HCT116 (cell line): ENCODE data around the gene FRMD4A. TPM values are rescaled to one million over a fixed set of nuclear protein-coding genes. Genes with fewer than 3 reads are reported as not detected.

Experiments used
- ATAC-seq: fragments of 200-7000 bp; cut with Tn5 transposase; 2 replicates; pipeline ENCODE4 v1.9.1; 2020; ENCODE audit warnings: mild to moderate bottlenecking, moderate library complexity
- BruUV-seq: library from RNA; stranded (reverse); fragments of 400-500 nt; replicated peaks from 2 replicates; lab custom pipeline; 2021; lab: Mats Ljungman, UMichigan
- CTCF ChIA-PET: fragments of 300-600 bp; sonication (Branson Sonifier 250); formaldehyde crosslinking; loops from one replicate; lab custom pipeline; 2021; ENCODE audit warnings: antibody characterized with exemption; lab: Charles Lee
- POLR2A ChIA-PET: fragments of 300-600, 350-600 bp; sonication (Branson Sonifier 250); formaldehyde crosslinking; loops from one replicate; lab custom pipeline; 2021; ENCODE audit warnings: antibody characterized with exemption; lab: Charles Lee
- RAD21 ChIA-PET, 2 experiments: fragments of 300-600 bp; sonication (Branson Sonifier 250); formaldehyde crosslinking; loops; one replicate each; lab custom pipeline; 2023; ENCODE audit warnings: low total read pairs in 2 of 2; ENCODE audit not compliant: uncharacterized antibody in 2 of 2, unreplicated experiment in 2 of 2, low non-redundant PET in 1 of 2; lab: Charles Lee
- DNase-seq: peaks from one replicate; pipeline ENCODE4 v3.0.0-alpha.2; 2010; ENCODE audit warnings: low read depth, low spot score
- H2AFZ ChIP-seq: fragments of 200-600 bp; shearing (Covaris generic), sonication (generic); 2 replicates; pipeline ENCODE4 v1.6.1; 2017; ENCODE audit warnings: low read depth, mixed run types, mixed read lengths, antibody characterized with exemption, low read length; ENCODE audit not compliant: poor library complexity, severe bottlenecking
- H3K27ac ChIP-seq: 2 replicates; pipeline ENCODE4 v1.5.1; 2012; ENCODE audit warnings: low read depth, low read length
- H3K27me3 ChIP-seq: fragments of 200-600 bp; sonication (generic); 2 replicates; pipeline ENCODE4 v1.6.1; 2016; ENCODE audit warnings: mixed run types, low read length, mixed read lengths; ENCODE audit not compliant: insufficient read depth
- H3K36me3 ChIP-seq, 2 experiments: fragments of 200-500 bp in 1 of 2; fragments of 200-600 bp in 1 of 2; sonication (Bioruptor generic) in 1 of 2; sonication (generic) in 1 of 2; 2 replicates each; pipeline versions ENCODE4 v1.5.1 to v1.6.1; 2014 to 2016; ENCODE audit warnings: low read length in 2 of 2, inconsistent platforms in 1 of 2, mixed read lengths in 1 of 2, mixed run types in 1 of 2; ENCODE audit not compliant: insufficient read depth in 2 of 2, control insufficient read depth in 1 of 2
- H3K4me1 ChIP-seq, 2 experiments: fragments of 200-600 bp in 1 of 2; sonication (generic) in 1 of 2; 2 replicates each; pipeline versions ENCODE4 v1.5.1 to v1.6.1; 2012 to 2017; ENCODE audit warnings: low read length in 2 of 2, inconsistent platforms in 1 of 2, mild to moderate bottlenecking in 1 of 2, mixed read lengths in 1 of 2, mixed run types in 1 of 2, moderate library complexity in 1 of 2; ENCODE audit not compliant: insufficient read depth in 2 of 2, control insufficient read depth in 1 of 2
- H3K4me2 ChIP-seq: fragments of 200-600 bp; sonication (generic); 2 replicates; pipeline ENCODE4 v1.6.1; 2017; ENCODE audit warnings: mixed run types, low read length, mixed read lengths
- H3K4me3 ChIP-seq, 2 experiments: fragments of 200-600 bp in 1 of 2; sonication (generic) in 1 of 2; replicated peaks in 1 of 2; 2 replicates each; pipeline ENCODE4 v1.5.1; 2011 to 2016; ENCODE audit warnings: low read length in 2 of 2, control low read depth in 1 of 2, low read depth in 1 of 2, mild to moderate bottlenecking in 1 of 2, mixed read lengths in 1 of 2, mixed run types in 1 of 2
- H3K79me2 ChIP-seq: fragments of 200-600 bp; sonication (generic); 2 replicates; pipeline ENCODE4 v1.6.1; 2017; ENCODE audit warnings: mild to moderate bottlenecking, mixed run types, low read length, moderate library complexity, mixed read lengths; ENCODE audit not compliant: insufficient read depth
- H3K9ac ChIP-seq: fragments of 200-600 bp; sonication (generic); 2 replicates; pipeline ENCODE4 v1.6.1; 2016; ENCODE audit warnings: low read length, mixed read lengths
- H3K9me2 ChIP-seq: fragments of 200-600 bp; sonication (generic), shearing (Covaris generic); 2 replicates; pipeline ENCODE4 v1.6.1; 2017; ENCODE audit warnings: mixed run types, mild to moderate bottlenecking, moderate library complexity; ENCODE audit not compliant: insufficient read depth
- H3K9me3 ChIP-seq, 2 experiments: fragments of 200-500 bp in 1 of 2; fragments of 200-600 bp in 1 of 2; sonication (Bioruptor generic) in 1 of 2; sonication (generic) in 1 of 2; 2 replicates each; pipeline ENCODE4 v1.6.1; 2014 to 2017; ENCODE audit warnings: low read length in 2 of 2, mixed read lengths in 2 of 2, inconsistent platforms in 1 of 2, low read depth in 1 of 2, mild to moderate bottlenecking in 1 of 2, mixed run types in 1 of 2, moderate library complexity in 1 of 2; ENCODE audit not compliant: control insufficient read depth in 1 of 2, insufficient read depth in 1 of 2
- H4K20me1 ChIP-seq: fragments of 200-600 bp; sonication (generic), shearing (Covaris generic); 2 replicates; pipeline ENCODE4 v1.6.1; 2017; ENCODE audit warnings: mixed run types, mild to moderate bottlenecking, moderate library complexity; ENCODE audit not compliant: insufficient read depth
- ATF3 ChIP-seq: IDR thresholded peaks from 2 replicates; pipeline ENCODE4 v1.6.1; 2012
- CEBPB ChIP-seq: IDR thresholded peaks from 2 replicates; pipeline ENCODE4 v1.6.1; 2012; ENCODE audit warnings: low read depth
- CTCF ChIP-seq, 3 experiments: fragments of 200-600 bp in 1 of 3; sonication (generic) in 1 of 3; IDR thresholded peaks in 2 of 3; conservative IDR thresholded peaks in 1 of 3; 2 replicates each; pipeline ENCODE4 v1.5.1; 2012 to 2017; ENCODE audit warnings: low read depth in 2 of 3, low read length in 2 of 3, antibody characterized with exemption in 1 of 3, borderline replicate concordance in 1 of 3, control low read depth in 1 of 3, mild to moderate bottlenecking in 1 of 3, mixed read lengths in 1 of 3, mixed run types in 1 of 3, moderate library complexity in 1 of 3; ENCODE audit not compliant: insufficient read depth in 1 of 3
- EGR1 ChIP-seq: IDR thresholded peaks from 2 replicates; pipeline ENCODE4 v1.6.1; 2012; ENCODE audit warnings: low read depth
- ELF1 ChIP-seq: IDR thresholded peaks from 2 replicates; pipeline ENCODE4 v1.6.1; 2012; ENCODE audit warnings: low read depth, borderline replicate concordance
- EZH2 ChIP-seq: fragments of 200-600 bp; sonication (generic); IDR thresholded peaks from 2 replicates; pipeline ENCODE4 v1.6.1; 2017; ENCODE audit warnings: antibody characterized with exemption, mixed run types
- EZH2phosphoT487 ChIP-seq: fragments of 200-600 bp; IDR thresholded peaks from 2 replicates; pipeline ENCODE4 v1.6.1; 2018; ENCODE audit warnings: antibody characterized with exemption, borderline replicate concordance
- FOSL1 ChIP-seq: IDR thresholded peaks from 2 replicates; pipeline ENCODE4 v1.6.1; 2012; ENCODE audit warnings: low read depth
- MAX ChIP-seq: IDR thresholded peaks from 2 replicates; pipeline ENCODE4 v1.6.1; 2012
- POLR2AphosphoS5 ChIP-seq: IDR thresholded peaks from 2 replicates; pipeline ENCODE4 v1.6.1; 2011; ENCODE audit warnings: mild to moderate bottlenecking, low read depth, low read length, moderate library complexity
- RAD21 ChIP-seq: IDR thresholded peaks from 2 replicates; pipeline ENCODE4 v1.6.1; 2012; ENCODE audit warnings: low read depth, mild to moderate bottlenecking
- SIN3A ChIP-seq: IDR thresholded peaks from 2 replicates; pipeline ENCODE4 v1.6.1; 2012; ENCODE audit warnings: low read depth
- SRF ChIP-seq: IDR thresholded peaks from 2 replicates; pipeline ENCODE4 v1.6.1; 2012; ENCODE audit warnings: low read depth
- TCF7L2 ChIP-seq: IDR thresholded peaks from 2 replicates; pipeline ENCODE4 v1.7.0; 2011; ENCODE audit warnings: borderline replicate concordance, inconsistent platforms; ENCODE audit not compliant: insufficient read depth, insufficient read length; ENCODE audit errors: extremely low read depth
- ZBTB33 ChIP-seq: IDR thresholded peaks from 2 replicates; pipeline ENCODE4 v1.6.1; 2011; ENCODE audit warnings: mild to moderate bottlenecking, low read length, moderate library complexity; ENCODE audit not compliant: insufficient replicate concordance; ENCODE audit errors: extremely low read depth
- ZNF274 ChIP-seq: fragments of 200-500 bp; sonication (Bioruptor generic); IDR thresholded peaks from 2 replicates; pipeline ENCODE4 v1.6.1; 2014; ENCODE audit warnings: mild to moderate bottlenecking, low read depth, low read length, inconsistent platforms
- intact Hi-C: fragments of 100-400 bp; cut with micrococcal nuclease; formaldehyde crosslinking; loops from 2 replicates; pipeline ENCODE4 v1.10.0; 2022
- total RNA-seq: library from RNA; stranded (reverse); gene quantifications from one replicate; pipeline ENCODE4 v1.2.1, GENCODE V29; 2021; ENCODE audit not compliant: unreplicated experiment

The FRMD4A gene
- total RNA-seq, 1 experiment from 2014 or later: 0.20 TPM

- no peak for TF ChIP-seq POLR2AphosphoS5
- no peak for TF ChIP-seq MAX
- TF ChIP-seq TCF7L2: no peak
- no peak for TF ChIP-seq EGR1
- TF ChIP-seq CTCF (IDR thresholded peaks at IDR 0.05 in 2 of 3, conservative IDR thresholded peaks at IDR 0.05 in 1 of 3; ENCODE audit: borderline replicate concordance in 1 of 3, insufficient read depth in 1 of 3, low read depth in 2 of 3, low read length in 2 of 3): no peak
Measured at GRCh38 chr10:13684806-13685482, 645.8 kb downstream of the FRMD4A start (continued).

- RAD21 ChIA-PET: no interaction called here
- POLR2A ChIA-PET: no interaction called here
- no peaks in the 10 kb centered on the region for H3K9me3 ChIP-seq
- TF ChIP-seq RAD21 (no peak), SIN3A (no peak), EZH2phosphoT487 (no peak), ZBTB33 (no peak), CEBPB (no peak), POLR2AphosphoS5 (no peak), CTCF (IDR thresholded peaks at IDR 0.05 in 2 of 3, conservative IDR thresholded peaks at IDR 0.05 in 1 of 3; ENCODE audit: borderline replicate concordance in 1 of 3, insufficient read depth in 1 of 3, low read depth in 2 of 3, low read length in 2 of 3) (no peak), FOSL1 (no peak), ATF3 (no peak), ZNF274 (no peak), SRF (no peak), MAX (no peak), EZH2 (no peak), EGR1 (no peak), ELF1 (no peak)
Measured at GRCh38 chr10:13684252-13684791, 646.4 kb downstream of the FRMD4A start.

More at GRCh38 chr10:13684252-13684791, 646.4 kb downstream of the FRMD4A start:
- Histone ChIP-seq H3K79me2 (no peaks in the 10 kb centered on the region), H4K20me1 (no peaks in the 10 kb centered on the region), H3K9ac (no peak overlapping the region), H3K4me3 (no peak overlapping the region), H3K4me1 (no peaks in the 10 kb centered on the region), H3K27ac (no peak overlapping the region), H3K9me2 (no peaks in the 10 kb centered on the region), H3K36me3 (no peaks in the 10 kb centered on the region), H3K4me2 (no peak overlapping the region), H3K27me3 (no peaks in the 10 kb centered on the region), H2AFZ (no peak overlapping the region)
- CTCF ChIA-PET: no interaction called here
- DNase-seq: no peak
- intact Hi-C loops: no loop called here
- no peak for ATAC-seq
- no TSS peak for BruUV-seq
